ENCODE results near the gene FNDC10. TPM values are rescaled to one million over a fixed set of nuclear protein-coding genes. Genes with fewer than 3 reads are reported as not detected.

FNDC10 gene
- total RNA-seq, 1 donor from 2014 or later: 11.6 TPM

DNA sequence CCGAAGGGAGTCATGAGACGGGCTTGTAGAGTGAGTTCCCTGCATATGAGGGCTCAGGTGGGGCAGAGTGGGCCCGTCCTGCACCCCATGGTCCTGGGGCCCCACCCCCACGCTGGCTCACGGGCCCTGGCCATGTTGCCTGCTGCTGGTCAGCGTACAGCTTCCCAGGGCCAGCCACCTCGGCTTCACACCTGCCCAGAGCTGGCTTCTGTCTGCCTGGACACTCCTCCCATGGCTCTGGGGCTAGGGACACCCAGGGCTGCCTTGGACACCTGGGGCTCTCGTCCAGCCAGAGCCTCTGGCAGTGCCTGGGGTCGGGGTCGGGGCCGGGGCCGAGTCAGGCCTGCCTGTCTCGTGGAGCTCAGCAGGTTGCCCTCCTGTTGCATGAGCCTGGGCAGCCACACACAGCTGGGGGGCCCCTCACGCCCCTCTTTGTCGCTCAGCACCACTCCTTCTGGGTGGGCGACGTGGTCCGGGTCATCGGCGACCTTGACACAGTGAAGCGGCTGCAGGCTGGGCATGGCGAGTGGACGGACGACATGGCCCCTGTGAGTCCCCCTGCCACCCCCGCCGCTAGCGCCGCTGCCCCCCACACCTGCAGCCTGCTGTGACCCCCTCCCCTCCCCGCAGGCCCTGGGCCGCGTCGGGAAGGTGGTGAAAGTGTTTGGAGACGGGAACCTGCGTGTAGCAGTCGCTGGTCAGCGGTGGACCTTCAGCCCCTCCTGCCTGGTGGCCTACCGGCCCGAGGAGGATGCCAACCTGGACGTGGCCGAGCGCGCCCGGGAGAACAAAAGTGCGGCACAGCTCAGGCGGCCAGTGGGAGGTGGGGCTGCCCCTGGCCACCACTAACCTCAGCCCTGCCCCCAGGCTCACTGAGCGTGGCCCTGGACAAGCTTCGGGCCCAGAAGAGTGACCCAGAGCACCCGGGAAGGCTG is 26.5 kb upstream of the FNDC10 start:
- no peaks in the 10 kb centered on the region for H3K9me3 Mint-ChIP-seq (ENCODE audit: unreplicated experiment)
- H3K4me1 Mint-ChIP-seq (ENCODE audit: unreplicated experiment): peaks cover 2% of the 10 kb centered on the region
- H3K27me3 Mint-ChIP-seq (ENCODE audit: unreplicated experiment): peaks cover 2% of the 10 kb centered on the region
- H3K27ac Mint-ChIP-seq (ENCODE audit: unreplicated experiment): no peak overlapping the region
- H3K4me3 Mint-ChIP-seq (ENCODE audit: unreplicated experiment): no peak overlapping the region
- H3K36me3 Mint-ChIP-seq (ENCODE audit: low read depth, unreplicated experiment): peaks cover 5% of the 10 kb centered on the region
- DNase-seq (ENCODE audit: low spot score): no peak
- no peak for TF ChIP-seq CTCF (IDR thresholded peaks at IDR 0.05; ENCODE audit: unreplicated experiment)

DNA sequence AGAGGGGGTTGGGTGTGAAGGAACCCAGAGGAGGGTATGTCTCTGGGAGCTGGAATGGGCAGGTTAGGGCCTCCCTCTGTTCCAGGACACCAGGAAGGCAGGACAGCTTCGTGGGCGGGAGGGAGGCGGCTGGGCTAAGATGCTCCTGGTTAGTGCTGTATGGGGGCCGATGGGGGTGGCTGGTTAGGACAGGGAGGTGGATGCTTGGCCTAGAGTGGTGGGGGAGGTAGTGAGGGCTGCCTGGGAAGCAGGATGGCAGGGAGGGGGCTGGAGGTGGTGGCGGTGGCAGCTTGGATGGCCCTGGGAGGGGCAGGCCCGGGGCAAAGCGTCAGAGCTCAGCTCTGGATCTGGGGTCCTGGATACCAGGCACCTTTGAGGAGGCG is 25.9 kb upstream of the FNDC10 start:
- no peak for TF ChIP-seq CTCF (IDR thresholded peaks at IDR 0.05; ENCODE audit: unreplicated experiment)
- H3K36me3 Mint-ChIP-seq (ENCODE audit: low read depth, unreplicated experiment): peaks cover 5% of the 10 kb centered on the region
- peaks cover 2% of the 10 kb centered on the region for H3K27me3 Mint-ChIP-seq (ENCODE audit: unreplicated experiment)
- no peak for DNase-seq (ENCODE audit: low spot score)
- H3K4me1 Mint-ChIP-seq (ENCODE audit: unreplicated experiment): peaks cover 2% of the 10 kb centered on the region
- H3K9me3 Mint-ChIP-seq (ENCODE audit: unreplicated experiment): no peaks in the 10 kb centered on the region
- no peak overlapping the region for H3K27ac Mint-ChIP-seq (ENCODE audit: unreplicated experiment)
- H3K4me3 Mint-ChIP-seq (ENCODE audit: unreplicated experiment): no peak overlapping the region

GRCh38 chr1:1625404-1625775 is 25.5 kb upstream of the FNDC10 start:
- Mint-ChIP-seq H3K36me3 (ENCODE audit: low read depth, unreplicated experiment) (peaks cover 5% of the 10 kb centered on the region), H3K27me3 (ENCODE audit: unreplicated experiment) (peaks cover 2% of the 10 kb centered on the region), H3K9me3 (ENCODE audit: unreplicated experiment) (no peaks in the 10 kb centered on the region), H3K27ac (ENCODE audit: unreplicated experiment) (no peak overlapping the region), H3K4me1 (ENCODE audit: unreplicated experiment) (peaks cover 2% of the 10 kb centered on the region), H3K4me3 (ENCODE audit: unreplicated experiment) (no peak overlapping the region)
- DNase-seq (ENCODE audit: low spot score): no peak
- no peak for TF ChIP-seq CTCF (IDR thresholded peaks at IDR 0.05; ENCODE audit: unreplicated experiment)

DNA sequence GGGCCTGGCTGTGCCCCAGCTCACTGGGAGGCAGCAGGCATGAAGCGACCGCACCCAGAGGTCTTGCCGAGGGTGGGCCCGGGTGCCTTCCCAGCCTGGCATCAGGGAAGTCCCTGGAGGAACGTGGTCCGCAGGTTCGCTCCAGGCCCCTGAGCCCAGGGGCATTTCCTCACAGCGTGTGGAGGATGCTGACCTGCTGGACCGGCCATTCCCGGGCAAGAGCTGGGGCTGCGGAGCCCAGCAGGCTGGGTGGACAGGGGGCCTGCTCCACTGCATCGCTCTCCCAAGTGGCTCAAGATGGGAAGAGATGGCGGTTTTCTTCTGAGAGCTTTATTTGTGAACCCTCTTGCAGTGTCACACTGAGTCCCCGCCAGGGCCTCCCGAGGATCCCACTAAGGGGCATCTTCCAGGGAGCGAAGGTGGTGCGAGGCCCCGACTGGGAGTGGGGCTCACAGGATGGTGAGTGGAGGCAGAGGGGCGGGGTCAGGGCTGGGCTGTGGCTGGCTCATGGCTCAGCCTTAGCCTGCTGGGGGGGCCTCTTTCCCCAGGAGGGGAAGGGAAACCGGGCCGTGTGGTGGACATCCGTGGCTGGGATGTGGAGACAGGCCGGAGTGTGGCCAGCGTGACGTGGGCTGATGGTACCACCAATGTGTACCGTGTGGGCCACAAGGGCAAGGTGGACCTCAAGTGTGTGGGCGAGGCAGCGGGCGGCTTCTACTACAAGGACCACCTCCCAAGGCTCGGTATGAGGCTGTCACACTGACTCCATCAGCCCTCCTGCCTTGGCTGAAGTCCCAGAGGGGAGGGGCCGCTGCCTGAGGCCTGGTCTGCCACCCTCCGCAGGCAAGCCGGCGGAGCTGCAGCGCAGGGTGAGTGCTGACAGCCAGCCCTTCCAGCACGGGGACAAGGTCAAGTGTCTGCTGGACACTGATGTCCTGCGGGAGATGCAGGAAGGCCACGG is 24.8 kb upstream of the FNDC10 start:
- Mint-ChIP-seq H3K4me3 (ENCODE audit: unreplicated experiment) (no peak overlapping the region), H3K4me1 (ENCODE audit: unreplicated experiment) (peaks cover 2% of the 10 kb centered on the region), H3K36me3 (ENCODE audit: low read depth, unreplicated experiment) (peaks cover 5% of the 10 kb centered on the region), H3K27ac (ENCODE audit: unreplicated experiment) (no peak overlapping the region), H3K9me3 (ENCODE audit: unreplicated experiment) (no peaks in the 10 kb centered on the region), H3K27me3 (ENCODE audit: unreplicated experiment) (peaks cover 2% of the 10 kb centered on the region)
- no peak for DNase-seq (ENCODE audit: low spot score)
- no peak for TF ChIP-seq CTCF (IDR thresholded peaks at IDR 0.05; ENCODE audit: unreplicated experiment)

Data from endothelial cell (in vitro differentiated cells).